ENCODE results near the gene YY1. TPM values are rescaled to one million over a fixed set of nuclear protein-coding genes. Genes with fewer than 3 reads are reported as not detected.

The YY1 gene
- total RNA-seq, 4 donors from 2014 or later, result 39.3 to 48.7 (median 43.7) TPM

- peaks cover 6 to 12% of the 10 kb centered on the region in 2 donors for H3K4me1 ChIP-seq
- TF ChIP-seq CTCF (IDR thresholded peaks at IDR 0.05 in 4 of 5, conservative IDR thresholded peaks at IDR 0.05 in 1 of 5) (no peak), POLR2A (IDR thresholded peaks at IDR 0.05) (no peak)
- in situ Hi-C loops (cut with MboI; ENCODE audit: low sequenced_read_pairs in 4 of 4) (no loop called here), intact Hi-C loops (cut with DNase I; ENCODE audit: low total_unique reads) (no loop called here)
- H3K27ac ChIP-seq, result no peak overlapping the region
- ATAC-seq, result no peak
- no peaks in the 10 kb centered on the region for H3K9me3 ChIP-seq
- no peak overlapping the region for H3K4me3 ChIP-seq
- no peaks in the 10 kb centered on the region for H3K36me3 ChIP-seq
- no peak for DNase-seq
- no peaks in the 10 kb centered on the region for H3K27me3 ChIP-seq
These were observed 35.3 kb downstream of the YY1 start for GRCh38 chr14:100274250-100274649.

GRCh38 chr14:100275214-100275613, 36.3 kb downstream of the YY1 start:
- intact Hi-C loops (cut with DNase I; ENCODE audit: low total_unique reads), result no loop called here
- no peak for ATAC-seq
- Histone ChIP-seq H3K27me3 (no peaks in the 10 kb centered on the region), H3K9me3 (no peaks in the 10 kb centered on the region), H3K36me3 (no peaks in the 10 kb centered on the region), H3K4me3 (no peak overlapping the region), H3K4me1 (peaks cover 6 to 10% of the 10 kb centered on the region in 2 donors), H3K27ac (no peak overlapping the region)
- in situ Hi-C loops (cut with MboI; ENCODE audit: low sequenced_read_pairs in 4 of 4), result no loop called here
- TF ChIP-seq POLR2A (IDR thresholded peaks at IDR 0.05) (no peak), CTCF (IDR thresholded peaks at IDR 0.05 in 4 of 5, conservative IDR thresholded peaks at IDR 0.05 in 1 of 5) (no peak)
- no peak for DNase-seq

GRCh38 chr14:100278702-100279101, 39.8 kb downstream of the YY1 start:
- no peaks in the 10 kb centered on the region for H3K9me3 ChIP-seq
- TF ChIP-seq CTCF (IDR thresholded peaks at IDR 0.05 in 4 of 5, conservative IDR thresholded peaks at IDR 0.05 in 1 of 5) (no peak), POLR2A (IDR thresholded peaks at IDR 0.05) (no peak)
- no peak overlapping the region for H3K4me3 ChIP-seq
- intact Hi-C loops (cut with DNase I; ENCODE audit: low total_unique reads), result no loop called here
- no peak overlapping the region for H3K27ac ChIP-seq
- no peaks in the 10 kb centered on the region for H3K36me3 ChIP-seq
- ATAC-seq (no peak), DNase-seq (no peak)
- peaks cover 11 to 14% of the 10 kb centered on the region in 2 donors for H3K4me1 ChIP-seq
- H3K27me3 ChIP-seq, result no peaks in the 10 kb centered on the region
- in situ Hi-C loops (cut with MboI; ENCODE audit: low sequenced_read_pairs in 4 of 4), result no loop called here

GRCh38 chr14:100279133-100279532, 40.2 kb downstream of the YY1 start:
- no peaks in the 10 kb centered on the region for H3K9me3 ChIP-seq
- H3K27ac ChIP-seq, result no peak overlapping the region
- H3K4me3 ChIP-seq, result no peak overlapping the region
- H3K27me3 ChIP-seq, result no peaks in the 10 kb centered on the region
- no peak for ATAC-seq
- in situ Hi-C loops (cut with MboI; ENCODE audit: low sequenced_read_pairs in 4 of 4), result no loop called here
- H3K4me1 ChIP-seq, result peaks cover 10 to 11% of the 10 kb centered on the region in 2 donors
- no peaks in the 10 kb centered on the region for H3K36me3 ChIP-seq
- no peak for TF ChIP-seq POLR2A (IDR thresholded peaks at IDR 0.05)
- no peak for TF ChIP-seq CTCF (IDR thresholded peaks at IDR 0.05 in 4 of 5, conservative IDR thresholded peaks at IDR 0.05 in 1 of 5)
- DNase-seq, result no peak
- intact Hi-C loops (cut with DNase I; ENCODE audit: low total_unique reads), result no loop called here

- Histone ChIP-seq H3K27ac (peak overlapping the region in 1 of 4 donors; percentile 32), H3K4me1 (peaks cover 10 to 12% of the 10 kb centered on the region in 2 donors), H3K36me3 (no peaks in the 10 kb centered on the region), H3K27me3 (no peaks in the 10 kb centered on the region), H3K9me3 (no peaks in the 10 kb centered on the region), H3K4me3 (no peak overlapping the region)
- in situ Hi-C loops (cut with MboI; ENCODE audit: low sequenced_read_pairs in 4 of 4), result no loop called here
- no peak for DNase-seq
- TF ChIP-seq CTCF (IDR thresholded peaks at IDR 0.05 in 4 of 5, conservative IDR thresholded peaks at IDR 0.05 in 1 of 5) (no peak), POLR2A (IDR thresholded peaks at IDR 0.05) (no peak)
- ATAC-seq, result no peak
- intact Hi-C loops (cut with DNase I; ENCODE audit: low total_unique reads), result no loop called here
These were observed 40.6 kb downstream of the YY1 start for GRCh38 chr14:100279563-100279962.
